GM21528 (cell line): ENCODE measurements around the gene EMID1.

Experiments
- ATAC-seq: cut with Tn5 transposase; IDR thresholded peaks from one replicate; pipeline ENCODE4 v1.9.1; 2021; ENCODE audit warnings: mild to moderate bottlenecking, moderate library complexity; ENCODE audit not compliant: unreplicated experiment, low FRiP score

Gene EMID1

DNA sequence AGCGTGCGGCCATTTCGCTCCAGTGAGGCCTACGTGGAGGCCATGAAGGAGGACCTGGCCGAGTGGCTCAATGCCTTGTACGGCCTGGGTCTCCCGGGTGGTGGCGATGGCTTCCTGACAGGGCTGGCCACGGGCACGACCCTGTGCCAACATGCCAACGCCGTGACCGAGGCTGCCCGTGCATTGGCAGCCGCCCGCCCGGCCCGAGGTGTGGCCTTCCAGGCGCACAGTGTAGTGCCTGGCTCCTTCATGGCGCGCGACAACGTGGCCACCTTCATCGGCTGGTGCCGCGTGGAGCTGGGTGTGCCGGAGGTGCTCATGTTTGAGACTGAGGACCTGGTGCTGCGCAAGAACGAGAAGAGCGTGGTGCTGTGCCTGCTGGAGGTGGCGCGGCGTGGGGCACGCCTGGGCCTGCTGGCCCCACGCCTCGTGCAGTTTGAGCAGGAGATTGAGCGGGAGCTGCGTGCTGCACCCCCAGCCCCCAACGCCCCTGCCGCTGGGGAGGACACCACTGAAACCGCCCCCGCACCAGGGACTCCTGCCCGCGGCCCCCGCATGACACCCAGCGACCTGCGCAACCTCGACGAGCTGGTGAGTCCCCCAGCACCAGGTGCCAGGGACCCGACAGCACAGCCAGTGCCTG lies 102.6 kb downstream of the EMID1 start:
- no peak for ATAC-seq

DNA sequence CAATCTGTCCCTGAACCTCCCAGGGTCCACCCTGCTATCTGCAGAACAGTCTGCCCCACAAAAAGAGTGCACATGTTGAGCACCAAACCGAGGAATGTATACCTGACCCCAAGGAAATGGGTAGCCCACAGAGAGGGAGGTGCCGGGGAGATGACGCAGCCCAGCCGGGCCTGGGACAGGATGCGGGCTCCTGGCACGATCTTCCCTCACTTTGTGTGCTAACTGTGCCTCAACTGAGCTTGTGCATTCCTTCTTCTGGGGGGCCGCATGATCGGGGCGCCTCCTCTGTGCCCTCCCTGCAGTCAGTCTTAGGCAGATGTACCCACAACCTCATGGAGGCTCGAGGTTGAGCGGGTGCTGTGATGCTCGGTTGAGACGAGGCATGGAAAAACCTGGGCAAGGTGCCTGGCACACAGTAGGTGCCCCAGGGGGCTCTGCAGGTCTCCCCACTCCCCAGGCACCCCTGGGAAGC lies 103.1 kb downstream of the EMID1 start:
- ATAC-seq: no peak
